HAP-1 (cell line): Measurements from ENCODE around the gene PPFIBP1.
A peak's percentile ranks its signal among the peaks of the same experiment; 100 is the strongest.

ENCODE experiments used
- DNase-seq, 2 experiments: peaks; one replicate each; pipeline ENCODE4 v3.0.0-alpha.2; 2016 to 2020; ENCODE audit warnings: low spot score in 2 of 2
- H3K27me3 ChIP-seq: fragments of 250-450 bp; sonication (Bioruptor Pico); 2 replicates; pipeline ENCODE4 v1.5.1; 2020; ENCODE audit warnings: low read depth, mild to moderate bottlenecking, moderate library complexity
- H3K36me3 ChIP-seq: fragments of 250-450 bp; sonication (Bioruptor Pico); replicated peaks from 2 replicates; pipeline ENCODE4 v1.5.1; 2020; ENCODE audit warnings: mild to moderate bottlenecking
- H3K4me1 ChIP-seq: fragments of 250-450 bp; sonication (Bioruptor Pico); 2 replicates; pipeline ENCODE4 v1.5.1; 2020; ENCODE audit warnings: mild to moderate bottlenecking
- H3K4me3 ChIP-seq: fragments of 250-450 bp; sonication (Bioruptor Pico); 2 replicates; pipeline ENCODE4 v1.5.1; 2020; ENCODE audit warnings: mild to moderate bottlenecking, moderate library complexity
- H3K9me3 ChIP-seq: fragments of 250-450 bp; sonication (Bioruptor Pico); 2 replicates; pipeline ENCODE4 v1.5.1; 2020; ENCODE audit warnings: mild to moderate bottlenecking, moderate library complexity
- in situ Hi-C: fragments of 300-500 bp; cut with MboI; formaldehyde crosslinking; loops from 3 replicates; pipeline ENCODE4 v1.14.3; 2020; ENCODE audit warnings: low sequenced_read_pairs, inconsistent platforms, mixed read lengths

PPFIBP1 gene

GRCh38 chr12:27521066-27521465, 2.9 kb upstream of the PPFIBP1 start:
- no peaks in the 10 kb centered on the region for H3K9me3 ChIP-seq
- H3K36me3 ChIP-seq = no peaks in the 10 kb centered on the region
- no peak overlapping the region for H3K4me3 ChIP-seq
- H3K4me1 ChIP-seq = peaks cover 15% of the 10 kb centered on the region
- in situ Hi-C loops = no loop called here
- no peak for DNase-seq
- no peaks in the 10 kb centered on the region for H3K27me3 ChIP-seq

- no peak overlapping the region for H3K4me3 ChIP-seq
- DNase-seq = no peak
- H3K4me1 ChIP-seq = peaks cover 16% of the 10 kb centered on the region
- no peaks in the 10 kb centered on the region for H3K36me3 ChIP-seq
- H3K9me3 ChIP-seq = no peaks in the 10 kb centered on the region
- in situ Hi-C loops = no loop called here
- no peaks in the 10 kb centered on the region for H3K27me3 ChIP-seq
These were observed 2.0 kb upstream of the PPFIBP1 start for GRCh38 chr12:27521981-27522380.

GRCh38 chr12:27523305-27523641, 733 bp upstream of the PPFIBP1 start:
- peak in 1 of 2 experiments; percentile 57 for DNase-seq
- no peaks in the 10 kb centered on the region for H3K9me3 ChIP-seq
- in situ Hi-C loops = no loop called here
- no peaks in the 10 kb centered on the region for H3K36me3 ChIP-seq
- H3K27me3 ChIP-seq = no peaks in the 10 kb centered on the region
- H3K4me1 ChIP-seq = peaks cover 16% of the 10 kb centered on the region
- H3K4me3 ChIP-seq = peak overlapping the region; percentile 83

GRCh38 chr12:27524494-27524835, 459 bp downstream of the PPFIBP1 start:
- Histone ChIP-seq H3K9me3 (no peaks in the 10 kb centered on the region), H3K27me3 (no peaks in the 10 kb centered on the region), H3K36me3 (no peaks in the 10 kb centered on the region), H3K4me3 (peak overlapping the region; percentile 83), H3K4me1 (peaks cover 16% of the 10 kb centered on the region)
- DNase-seq = no peak
- in situ Hi-C loops = no loop called here

- Histone ChIP-seq H3K36me3 (no peaks in the 10 kb centered on the region), H3K9me3 (no peaks in the 10 kb centered on the region), H3K4me3 (peak overlapping the region; percentile 83), H3K4me1 (peaks cover 21% of the 10 kb centered on the region), H3K27me3 (no peaks in the 10 kb centered on the region)
- in situ Hi-C loops = no loop called here
- peak; percentile 23 to 27 for DNase-seq
These were observed 1.1 kb downstream of the PPFIBP1 start for GRCh38 chr12:27524839-27525753.

GRCh38 chr12:27527512-27527911, 3.5 kb downstream of the PPFIBP1 start:
- Histone ChIP-seq H3K9me3 (no peaks in the 10 kb centered on the region), H3K4me1 (peaks cover 25% of the 10 kb centered on the region), H3K27me3 (no peaks in the 10 kb centered on the region), H3K4me3 (no peak overlapping the region), H3K36me3 (no peaks in the 10 kb centered on the region)
- in situ Hi-C loops = no loop called here
- DNase-seq = no peak

GRCh38 chr12:27528788-27529187, 4.8 kb downstream of the PPFIBP1 start:
- H3K9me3 ChIP-seq = no peaks in the 10 kb centered on the region
- no peak for DNase-seq
- H3K4me1 ChIP-seq = peaks cover 16% of the 10 kb centered on the region
- in situ Hi-C loops = no loop called here
- no peak overlapping the region for H3K4me3 ChIP-seq
- H3K36me3 ChIP-seq = no peaks in the 10 kb centered on the region
- H3K27me3 ChIP-seq = no peaks in the 10 kb centered on the region

GRCh38 chr12:27530157-27530922, 6.3 kb downstream of the PPFIBP1 start:
- no peaks in the 10 kb centered on the region for H3K36me3 ChIP-seq
- in situ Hi-C loops = no loop called here
- peak in 1 of 2 experiments; percentile 15 for DNase-seq
- no peaks in the 10 kb centered on the region for H3K9me3 ChIP-seq
- peaks cover 16% of the 10 kb centered on the region for H3K4me1 ChIP-seq
- no peak overlapping the region for H3K4me3 ChIP-seq
- no peaks in the 10 kb centered on the region for H3K27me3 ChIP-seq

- in situ Hi-C loops = no loop called here
- Histone ChIP-seq H3K4me1 (peaks cover 8% of the 10 kb centered on the region; the same call in 1 of the 2 replicates), H3K27me3 (no peaks in the 10 kb centered on the region), H3K36me3 (no peaks in the 10 kb centered on the region), H3K9me3 (no peaks in the 10 kb centered on the region), H3K4me3 (no peak overlapping the region)
- DNase-seq = no peak
These were observed 7.9 kb downstream of the PPFIBP1 start for GRCh38 chr12:27531896-27532295.

GRCh38 chr12:27534060-27534764, 10.2 kb downstream of the PPFIBP1 start:
- no peak for DNase-seq

GRCh38 chr12:27534765-27535161, 10.8 kb downstream of the PPFIBP1 start:
- in situ Hi-C loops = no loop called here
- no peaks in the 10 kb centered on the region for H3K36me3 ChIP-seq
- peaks cover 7% of the 10 kb centered on the region; the same call in 1 of the 2 replicates for H3K4me1 ChIP-seq
- H3K4me3 ChIP-seq = no peak overlapping the region
- H3K9me3 ChIP-seq = no peaks in the 10 kb centered on the region
- no peak for DNase-seq
- H3K27me3 ChIP-seq = no peaks in the 10 kb centered on the region

More at GRCh38 chr12:27534060-27534764, 10.2 kb downstream of the PPFIBP1 start:
- Histone ChIP-seq H3K27me3 (no peaks in the 10 kb centered on the region), H3K36me3 (no peaks in the 10 kb centered on the region), H3K4me3 (no peak overlapping the region), H3K4me1 (peaks cover 8% of the 10 kb centered on the region; the same call in 1 of the 2 replicates), H3K9me3 (no peaks in the 10 kb centered on the region)
- in situ Hi-C loops = no loop called here

- H3K4me3 ChIP-seq = no peak overlapping the region
- in situ Hi-C loops = no loop called here
- H3K36me3 ChIP-seq = no peaks in the 10 kb centered on the region
- H3K27me3 ChIP-seq = no peaks in the 10 kb centered on the region
- peaks cover 2% of the 10 kb centered on the region; the same call in 1 of the 2 replicates for H3K4me1 ChIP-seq
- DNase-seq = no peak
- no peaks in the 10 kb centered on the region for H3K9me3 ChIP-seq
These were observed 11.3 kb downstream of the PPFIBP1 start for GRCh38 chr12:27535318-27535717.

- Histone ChIP-seq H3K4me1 (0 out of 2 replicates have a peak, but pooled peaks cover 2% of the 10 kb centered on the region), H3K9me3 (no peaks in the 10 kb centered on the region), H3K27me3 (no peaks in the 10 kb centered on the region), H3K36me3 (no peaks in the 10 kb centered on the region), H3K4me3 (no peak overlapping the region)
- in situ Hi-C loops = no loop called here
- no peak for DNase-seq
These were observed 14.1 kb downstream of the PPFIBP1 start for GRCh38 chr12:27537855-27538675.
